Mesendoderm (in vitro differentiated cells): ENCODE measurements around the gene TBC1D7.
A peak's percentile ranks its signal among the peaks of the same experiment; 100 is the strongest.

ENCODE experiments used
- DNase-seq: peaks from one replicate; pipeline ENCODE4 v3.0.0; 2013
- H2AK5ac ChIP-seq: 2 replicates; pipeline ENCODE4 v1.6.1; 2013; ENCODE audit warnings: low read length, inconsistent platforms
- H2BK120ac ChIP-seq: 2 replicates; pipeline ENCODE4 v1.6.1; 2013; ENCODE audit warnings: low read depth, mild to moderate bottlenecking, low read length, moderate library complexity, mixed read lengths
- H2BK15ac ChIP-seq: replicated peaks from 2 replicates; pipeline ENCODE4 v1.6.1; 2013; ENCODE audit warnings: low read depth, mild to moderate bottlenecking, moderate library complexity
- H2BK5ac ChIP-seq: 2 replicates; pipeline ENCODE4 v1.6.1; 2013; ENCODE audit warnings: low read length, inconsistent platforms
- H3K18ac ChIP-seq: 2 replicates; pipeline ENCODE4 v1.6.1; 2013; ENCODE audit warnings: mild to moderate bottlenecking, low read length, mixed read lengths
- H3K23ac ChIP-seq: one replicate; pipeline ENCODE4 v1.6.1; 2013; ENCODE audit warnings: low read length
- H3K27ac ChIP-seq: 2 replicates; pipeline ENCODE4 v1.5.1; 2013; ENCODE audit warnings: low read depth, mild to moderate bottlenecking, inconsistent platforms, low read length, moderate library complexity
- H3K27me3 ChIP-seq: 2 replicates; pipeline ENCODE4 v1.6.1; 2013; ENCODE audit warnings: low read length, control low read depth, mild to moderate bottlenecking, inconsistent platforms; ENCODE audit not compliant: insufficient read depth, poor library complexity
- H3K36me3 ChIP-seq: 2 replicates; pipeline ENCODE4 v1.6.1; 2013; ENCODE audit warnings: low read length, inconsistent platforms; ENCODE audit not compliant: control insufficient read depth, insufficient read depth
- H3K4ac ChIP-seq: one replicate; pipeline ENCODE4 v1.6.1; 2013; ENCODE audit warnings: low read depth, mild to moderate bottlenecking, low read length, moderate library complexity
- H3K4me1 ChIP-seq: 2 replicates; pipeline ENCODE4 v1.6.1; 2013; ENCODE audit warnings: low read depth, low read length, inconsistent platforms; ENCODE audit not compliant: control insufficient read depth
- H3K4me2 ChIP-seq: 2 replicates; pipeline ENCODE4 v1.6.1; 2013; ENCODE audit warnings: low read length
- H3K4me3 ChIP-seq: 2 replicates; pipeline ENCODE4 v1.5.1; 2013; ENCODE audit warnings: mild to moderate bottlenecking, low read length
- H3K56ac ChIP-seq: one replicate; pipeline ENCODE4 v1.6.1; 2013; ENCODE audit warnings: low read length
- H3K79me1 ChIP-seq: 2 replicates; pipeline ENCODE4 v1.6.1; 2013; ENCODE audit warnings: low read length, inconsistent platforms
- H3K79me2 ChIP-seq: 2 replicates; pipeline ENCODE4 v1.6.1; 2013; ENCODE audit warnings: mild to moderate bottlenecking, low read length; ENCODE audit not compliant: control insufficient read depth, insufficient read depth
- H3K9ac ChIP-seq: 2 replicates; pipeline ENCODE4 v1.6.1; 2013; ENCODE audit warnings: low read length, inconsistent platforms
- H4K5ac ChIP-seq: one replicate; pipeline ENCODE4 v1.6.1; 2013; ENCODE audit warnings: low read length
- H4K8ac ChIP-seq: one replicate; pipeline ENCODE4 v1.6.1; 2013; ENCODE audit warnings: low read depth, mild to moderate bottlenecking, control low read depth, low read length, moderate library complexity
- WGBS: extraction: QIAGEN DNeasy Blood & Tissue Kit; methylation state at CpG from one replicate; pipeline ENCODE4 v1.1.7; 2013; ENCODE audit warnings: low lambda C conversion rate, missing lambda C conversion rate; ENCODE audit not compliant: insufficient coverage; ENCODE audit errors: extremely low coverage; 5-methylcytosine and 5-hydroxymethylcytosine counted together

The TBC1D7 gene

GRCh38 chr6:13274707-13275434 lies 53.5 kb downstream of the TBC1D7 start:
- Histone ChIP-seq H3K4ac (no peak overlapping the region), H3K9ac (no peak overlapping the region), H3K4me2 (no peak overlapping the region), H2BK15ac (no peak overlapping the region), H3K27ac (no peak overlapping the region), H3K79me1 (no peaks in the 10 kb centered on the region), H3K4me3 (no peak overlapping the region), H2BK120ac (no peak overlapping the region), H3K27me3 (no peaks in the 10 kb centered on the region), H3K23ac (no peak overlapping the region), H3K36me3 (no peaks in the 10 kb centered on the region), H2BK5ac (no peak overlapping the region), H3K4me1 (no peaks in the 10 kb centered on the region), H3K56ac (no peak overlapping the region), H3K79me2 (no peaks in the 10 kb centered on the region), H2AK5ac (no peak overlapping the region), H3K18ac (no peak overlapping the region), H4K8ac (no peak overlapping the region), H4K5ac (no peak overlapping the region)
- WGBS = no CpG with 5 or more reads among the region's 6 CpGs
- DNase-seq = no peak

- Histone ChIP-seq H3K9ac (no peak overlapping the region), H4K8ac (no peak overlapping the region), H2BK120ac (no peak overlapping the region), H3K23ac (no peak overlapping the region), H3K18ac (no peak overlapping the region), H2BK5ac (no peak overlapping the region), H2AK5ac (no peak overlapping the region), H3K27ac (no peak overlapping the region), H3K4ac (no peak overlapping the region), H3K4me3 (no peak overlapping the region), H3K79me2 (no peaks in the 10 kb centered on the region), H3K27me3 (no peaks in the 10 kb centered on the region), H2BK15ac (no peak overlapping the region), H3K36me3 (no peaks in the 10 kb centered on the region), H3K79me1 (no peaks in the 10 kb centered on the region), H3K56ac (peak overlapping the region; percentile 37), H3K4me2 (no peak overlapping the region), H3K4me1 (no peaks in the 10 kb centered on the region), H4K5ac (no peak overlapping the region)
- no peak for DNase-seq
- WGBS = no CpG with 5 or more reads among the region's 21 CpGs
These were observed 54.2 kb downstream of the TBC1D7 start for GRCh38 chr6:13273931-13274706.

GRCh38 chr6:13273202-13273930 lies 55.0 kb downstream of the TBC1D7 start:
- H3K27ac ChIP-seq = no peak overlapping the region

GRCh38 chr6:13272131-13273046 lies 55.9 kb downstream of the TBC1D7 start:
- H3K27ac ChIP-seq = no peak overlapping the region
- H2BK15ac ChIP-seq = no peak overlapping the region
- peaks cover 2% of the 10 kb centered on the region for H3K4me1 ChIP-seq
- no peaks in the 10 kb centered on the region for H3K27me3 ChIP-seq
- H2BK120ac ChIP-seq = no peak overlapping the region
- H3K4me3 ChIP-seq = no peak overlapping the region
- no peak overlapping the region for H3K4me2 ChIP-seq
- no peak for DNase-seq
- H2BK5ac ChIP-seq = no peak overlapping the region
- H3K23ac ChIP-seq = no peak overlapping the region
- no peak overlapping the region for H4K8ac ChIP-seq
- no peaks in the 10 kb centered on the region for H3K79me1 ChIP-seq
- H2AK5ac ChIP-seq = no peak overlapping the region
- H4K5ac ChIP-seq = no peak overlapping the region
- H3K18ac ChIP-seq = no peak overlapping the region
- H3K4ac ChIP-seq = no peak overlapping the region
- H3K79me2 ChIP-seq = no peaks in the 10 kb centered on the region
- H3K36me3 ChIP-seq = no peaks in the 10 kb centered on the region
- no peak overlapping the region for H3K9ac ChIP-seq
- no CpG with 5 or more reads among the region's 24 CpGs for WGBS
- no peak overlapping the region for H3K56ac ChIP-seq

More at GRCh38 chr6:13273202-13273930, 55.0 kb downstream of the TBC1D7 start:
- Histone ChIP-seq H3K36me3 (no peaks in the 10 kb centered on the region), H3K4me3 (no peak overlapping the region), H4K5ac (no peak overlapping the region), H2BK120ac (no peak overlapping the region), H4K8ac (no peak overlapping the region), H3K4me1 (no peaks in the 10 kb centered on the region), H3K27me3 (no peaks in the 10 kb centered on the region), H3K79me1 (no peaks in the 10 kb centered on the region), H3K4ac (no peak overlapping the region), H2BK15ac (no peak overlapping the region), H3K9ac (no peak overlapping the region), H2AK5ac (no peak overlapping the region), H3K4me2 (no peak overlapping the region), H3K18ac (no peak overlapping the region), H3K79me2 (no peaks in the 10 kb centered on the region), H3K23ac (no peak overlapping the region), H2BK5ac (no peak overlapping the region), H3K56ac (no peak overlapping the region)
- DNase-seq = no peak
- no CpG with 5 or more reads among the region's 10 CpGs for WGBS

GRCh38 chr6:13268913-13269518 lies 59.3 kb downstream of the TBC1D7 start:
- H3K27ac ChIP-seq = no peak overlapping the region
- no peak overlapping the region for H3K4me3 ChIP-seq

More at GRCh38 chr6:13268913-13269518, 59.3 kb downstream of the TBC1D7 start:
- Histone ChIP-seq H2BK120ac (no peak overlapping the region), H3K36me3 (no peaks in the 10 kb centered on the region), H4K5ac (no peak overlapping the region), H3K27me3 (no peaks in the 10 kb centered on the region), H3K79me1 (no peaks in the 10 kb centered on the region), H2BK15ac (no peak overlapping the region), H3K56ac (no peak overlapping the region), H3K18ac (no peak overlapping the region), H3K79me2 (no peaks in the 10 kb centered on the region), H3K9ac (no peak overlapping the region), H2BK5ac (no peak overlapping the region), H3K4ac (no peak overlapping the region), H3K23ac (no peak overlapping the region), H4K8ac (no peak overlapping the region), H3K4me2 (no peak overlapping the region), H3K4me1 (peaks cover 2% of the 10 kb centered on the region), H2AK5ac (no peak overlapping the region)
- WGBS = no CpG with 5 or more reads among the region's 8 CpGs
- DNase-seq = peak; percentile 86
